GM12878 (cell line): ENCODE data around the gene IL32. TPM values are rescaled to one million over a fixed set of nuclear protein-coding genes. Genes with fewer than 3 reads are reported as not detected.
A peak's percentile ranks its signal among the peaks of the same experiment; 100 is the strongest.

ENCODE experiments used
- BACH1 ChIP-seq: fragments of 450-650 bp; IDR thresholded peaks from 2 replicates; pipeline ENCODE4 v1.6.1; 2017; ENCODE audit warnings: mild to moderate bottlenecking, borderline replicate concordance
- BRCA1 ChIP-seq: IDR thresholded peaks from 2 replicates; pipeline ENCODE4 v1.6.1; 2011; ENCODE audit warnings: low read depth, low read length, improper control_type of control experiment
- EED ChIP-seq: sonication (generic); IDR thresholded peaks from 2 replicates; pipeline ENCODE4 v1.6.1; 2016; ENCODE audit warnings: antibody characterized with exemption, low read depth
- IKZF2 ChIP-seq, 2 experiments: fragments of 450-650 bp; IDR thresholded peaks; 2 replicates each; pipeline ENCODE4 v1.6.1; 2017; ENCODE audit warnings: mild to moderate bottlenecking in 2 of 2, moderate library complexity in 2 of 2
- MAX ChIP-seq: IDR thresholded peaks from 2 replicates; pipeline ENCODE4 v1.6.1; 2012; ENCODE audit warnings: low read depth, low read length, improper control_type of control experiment
- MYB ChIP-seq: fragments of 150-350 bp; IDR thresholded peaks from 2 replicates; pipeline ENCODE4 v1.6.1; 2014; ENCODE audit warnings: mild to moderate bottlenecking, low read depth, low read length, borderline replicate concordance
- NFXL1 ChIP-seq: fragments of 450-650 bp; IDR thresholded peaks from 2 replicates; pipeline ENCODE4 v1.6.1; 2017; ENCODE audit warnings: antibody characterized with exemption, mild to moderate bottlenecking, borderline replicate concordance
- NRF1 ChIP-seq: conservative IDR thresholded peaks from 2 replicates; pipeline ENCODE4 v1.6.1; 2011; ENCODE audit warnings: mild to moderate bottlenecking, low read depth, low read length, improper control_type of control experiment
- PKNOX1 ChIP-seq: fragments of 450-650 bp; IDR thresholded peaks from 2 replicates; pipeline ENCODE4 v1.6.1; 2016; ENCODE audit warnings: mild to moderate bottlenecking
- RCOR1 ChIP-seq: conservative IDR thresholded peaks from 2 replicates; pipeline ENCODE4 v1.6.1; 2012; ENCODE audit warnings: low read depth, low read length, improper control_type of control experiment
- RUNX3 ChIP-seq: IDR thresholded peaks from 2 replicates; pipeline ENCODE4 v1.6.1; 2012; ENCODE audit warnings: low read length, inconsistent platforms
- SRF ChIP-seq, 2 experiments: IDR thresholded peaks; 2 replicates each; pipeline ENCODE4 v1.6.1; 2011; ENCODE audit warnings: low read depth in 2 of 2, low read length in 2 of 2, mild to moderate bottlenecking in 1 of 2, moderate library complexity in 1 of 2
- STAT1 ChIP-seq: fragments of 450-650 bp; conservative IDR thresholded peaks from 2 replicates; pipeline ENCODE4 v1.6.1; 2014; ENCODE audit warnings: antibody characterized with exemption, mild to moderate bottlenecking
- ZBTB11 ChIP-seq: fragments of 450-650 bp; formaldehyde crosslinking; IDR thresholded peaks from 2 replicates; pipeline ENCODE4 v1.5.0; 2022; ENCODE audit warnings: mild to moderate bottlenecking, missing genetic modification characterization
- ZBTB40 ChIP-seq: fragments of 450-650 bp; IDR thresholded peaks from 2 replicates; pipeline ENCODE4 v1.6.1; 2016; ENCODE audit warnings: mild to moderate bottlenecking, moderate library complexity, borderline replicate concordance
- ZNF592 ChIP-seq: fragments of 450-650 bp; IDR thresholded peaks from 2 replicates; pipeline ENCODE4 v1.6.1; 2017; ENCODE audit warnings: mild to moderate bottlenecking, moderate library complexity
- polyA plus RNA-seq, 11 experiments: library from polyadenylated mRNA; depleted of rRNA in 4 of 11; unstranded in 6 of 11; stranded (reverse) in 5 of 11; fragments of >200 nt; fragmentation: Nextera tagmentation in 4 of 11; fragmentation: Illumina TruSeq in 1 of 11; extraction: Ambion mirVana in 4 of 11; extraction: Trizol in 1 of 11; gene quantifications; 1 replicate in 1 of 11; 2 replicates in 10 of 11; pipeline versions ENCODE4 v1.2.1 to v1.2.3, GENCODE V29; 2011 to 2016; ENCODE audit warnings: inconsistent platforms in 2 of 11, missing spikeins in 2 of 11, low read depth in 1 of 11
- total RNA-seq, 4 experiments: library from RNA; depleted of rRNA in 3 of 4; stranded (reverse); fragments of >200 nt in 3 of 4; fragmentation: Illumina TruSeq in 1 of 4; extraction: Trizol in 1 of 4; gene quantifications; 2 replicates each; pipeline versions ENCODE4 v1.2.1 to v1.2.3, GENCODE V29; 2013 to 2021

The IL32 gene
- total and polyA plus RNA-seq, 10 of the 15 experiments (the other 5 are each of a cell fraction or from before 2014, with no cell fraction given), result 27.0 to 122 (median 55.8) TPM

- TF ChIP-seq ZBTB11 (CRISPR knock-in tag) (no peak), SRF (IDR thresholded peaks at IDR 0.05; ENCODE audit: low read depth in 2 of 2, low read length in 2 of 2) (no peak), RCOR1 (no peak), NRF1 (no peak), ZNF592 (no peak), IKZF2 (IDR thresholded peaks at IDR 0.05) (peak; percentile 26 to 44; a peak in 1 of 4 replicates), NFXL1 (no peak), BRCA1 (no peak), RUNX3 (peak; percentile 71), MYB (no peak), EED (peak; percentile 13; the same call in 1 of the 2 replicates), MAX (no peak), PKNOX1 (no peak), BACH1 (no peak), ZBTB40 (no peak), STAT1 (no peak)
These were observed 36.5 kb downstream of the IL32 start (continued) for GRCh38 chr16:3101841-3102470.
